ENCODE results near the gene C3orf38.
"Not testable (repeated sequence)": the region's sequence is repeated elsewhere in the genome, so short reads cannot be mapped to it uniquely, and the experiment has no call there.

C3orf38 gene

DNA sequence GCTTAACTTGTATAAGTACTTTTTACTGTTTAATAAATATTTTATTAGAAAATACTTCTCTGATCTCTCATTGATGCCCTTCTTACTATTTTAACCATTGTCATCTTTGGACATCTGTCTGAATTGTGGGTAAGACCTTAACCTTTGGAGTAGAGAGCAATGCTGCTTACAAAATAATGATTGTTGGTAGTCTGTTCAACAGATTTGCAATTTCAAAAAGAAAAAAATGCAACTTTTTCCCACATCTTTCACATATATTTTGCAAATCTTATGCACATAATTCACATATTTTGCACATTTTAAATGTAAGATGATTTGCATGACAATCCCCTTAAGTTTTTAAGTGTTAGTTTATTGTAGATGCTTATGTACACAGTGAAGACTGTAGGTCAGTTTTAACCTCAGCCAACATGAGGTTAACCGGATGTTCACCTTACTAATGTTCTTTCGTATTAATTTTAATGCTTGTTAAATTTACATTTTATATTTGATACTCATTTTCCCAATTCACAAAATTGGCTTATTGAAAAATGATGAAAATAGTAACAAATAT lies 16.7 kb downstream of the C3orf38 start:
- no peak for DNase-seq (ENCODE audit: low spot score)

DNA sequence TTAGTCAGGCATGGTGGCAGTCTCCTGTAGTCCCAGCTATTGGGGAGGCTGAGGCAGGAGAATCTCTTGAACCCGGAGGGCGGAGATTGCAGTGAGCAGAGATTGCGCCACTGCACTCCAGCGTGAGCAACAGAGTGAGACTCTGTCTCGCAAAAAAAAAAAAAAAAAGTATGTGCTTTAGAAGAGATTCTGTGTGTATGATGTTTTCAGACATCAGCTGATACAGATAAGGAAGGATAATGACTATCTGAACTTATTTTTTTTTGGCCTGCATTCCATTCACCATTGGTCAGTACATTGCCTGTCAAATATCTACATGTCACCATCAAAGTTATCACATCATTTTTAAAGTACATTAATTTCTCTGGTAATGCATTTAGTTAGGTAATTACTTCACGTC lies 17.4 kb downstream of the C3orf38 start:
- no peak for DNase-seq (ENCODE audit: low spot score)

GRCh38 chr3:88167704-88168103 lies 17.9 kb downstream of the C3orf38 start:
- DNase-seq (ENCODE audit: low spot score): no peak

DNA sequence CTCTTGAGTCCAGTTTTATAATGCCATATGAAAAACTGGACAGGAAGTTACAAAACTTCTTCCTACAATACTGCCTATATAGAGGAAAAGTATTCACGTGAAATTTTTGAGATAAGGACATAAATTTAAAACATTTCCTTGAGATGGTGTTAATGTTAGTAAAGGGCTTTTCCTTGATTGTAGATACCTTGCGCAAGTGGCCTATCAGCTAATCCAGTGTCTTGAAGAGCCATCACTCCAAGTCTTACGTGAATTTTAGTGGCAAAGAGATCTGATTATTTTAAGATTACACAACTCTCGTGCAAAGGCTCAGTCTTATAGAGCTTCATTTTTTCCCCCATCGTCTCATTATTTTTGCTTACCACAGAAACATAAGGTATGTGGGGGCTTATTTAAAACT lies 18.4 kb downstream of the C3orf38 start:
- no peak for DNase-seq (ENCODE audit: low spot score)

GRCh38 chr3:88180398-88180999 lies 30.7 kb downstream of the C3orf38 start:
- DNase-seq (ENCODE audit: low spot score): no peak

- DNase-seq (ENCODE audit: low spot score): not testable (repeated sequence)
Observed at GRCh38 chr3:88182165-88182918, 32.6 kb downstream of the C3orf38 start.

GRCh38 chr3:88188436-88188835 lies 38.7 kb downstream of the C3orf38 start:
- DNase-seq (ENCODE audit: low spot score): no peak

DNA sequence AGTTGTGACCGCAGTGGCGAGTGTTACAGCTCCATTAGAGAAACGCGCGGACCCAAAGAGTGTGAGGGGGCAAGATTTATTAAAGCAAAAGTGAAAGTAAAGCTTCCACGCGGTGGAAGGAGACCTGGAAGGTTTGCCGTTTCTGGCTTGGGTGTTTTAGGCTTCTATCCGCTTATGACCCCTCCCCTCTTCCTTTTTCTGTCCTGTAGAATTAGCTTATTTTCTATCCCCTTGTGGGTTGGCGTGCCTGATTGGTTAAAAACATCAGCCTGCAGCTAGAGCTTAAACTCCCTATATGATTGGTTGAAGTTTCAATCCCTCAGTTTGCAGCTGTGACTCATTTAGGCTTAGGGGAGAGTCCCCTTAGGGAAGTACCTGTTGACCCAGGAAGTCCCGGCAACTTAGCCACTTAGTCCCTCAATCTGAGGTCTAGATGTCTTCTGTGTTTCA lies 39.6 kb downstream of the C3orf38 start:
- DNase-seq (ENCODE audit: low spot score): peak; percentile 33

GRCh38 chr3:88191872-88192409 lies 42.2 kb downstream of the C3orf38 start:
- no peak for DNase-seq (ENCODE audit: low spot score)

- no peak for DNase-seq (ENCODE audit: low spot score)
Observed at GRCh38 chr3:88192631-88193030, 42.9 kb downstream of the C3orf38 start.

DNA sequence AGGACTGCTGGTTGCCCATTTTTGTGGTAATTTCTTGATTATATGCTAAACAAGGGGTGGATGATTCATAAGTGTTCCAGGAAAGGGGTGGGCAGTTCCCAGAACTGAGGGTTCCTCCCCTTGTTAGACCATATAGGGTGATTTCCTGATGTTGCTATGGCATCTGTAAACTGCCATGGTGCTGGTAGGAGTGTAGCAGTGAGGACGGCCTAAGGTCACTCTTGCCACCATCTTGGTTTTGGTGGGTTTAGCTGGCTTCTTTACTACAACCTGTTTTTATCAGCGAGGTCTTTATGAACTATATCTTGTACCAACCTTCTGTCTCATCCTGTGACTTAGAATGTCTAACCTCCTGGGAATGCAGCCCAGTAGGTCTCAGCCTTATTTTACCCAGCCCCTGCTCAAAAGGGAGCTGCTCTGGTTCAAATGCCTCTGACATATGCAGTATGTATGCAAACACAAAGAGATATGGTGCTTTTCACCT lies 46.2 kb downstream of the C3orf38 start:
- DNase-seq (ENCODE audit: low spot score): no peak

- no peak for DNase-seq (ENCODE audit: low spot score)
Observed at GRCh38 chr3:88198121-88198520, 48.4 kb downstream of the C3orf38 start.

- peak; percentile 44 for DNase-seq (ENCODE audit: low spot score)
Observed at GRCh38 chr3:88203642-88204055, 53.9 kb downstream of the C3orf38 start.
